OCI-LY1 (cell line): Measurements from ENCODE around the gene TRPM5.

Source experiments
- CTCF ChIP-seq: fragments of 200-600 bp; sonication (generic), shearing (Covaris generic); IDR thresholded peaks from 2 replicates; pipeline ENCODE4 v1.5.1; 2017; ENCODE audit warnings: mild to moderate bottlenecking, antibody characterized with exemption, low read length, moderate library complexity, mixed read lengths
- EZH2 ChIP-seq: fragments of 200-600 bp; sonication (generic), shearing (Covaris generic); IDR thresholded peaks from 2 replicates; pipeline ENCODE4 v1.8.0; 2017; ENCODE audit warnings: borderline replicate concordance, mixed run types, mild to moderate bottlenecking, antibody characterized with exemption, low read length, moderate library complexity, mixed read lengths

- TF ChIP-seq CTCF = no peak
- TF ChIP-seq EZH2 = no peak
Measured at GRCh38 chr11:2450321-2451041, 6.2 kb upstream of the TRPM5 start.
